HG02759 (cell line): Measurements from ENCODE around the gene MYO18B.

Experiments used
- ATAC-seq: cut with Tn5 transposase; IDR thresholded peaks from one replicate; pipeline ENCODE4 v1.9.1; 2021; ENCODE audit warnings: mild to moderate bottlenecking, moderate library complexity; ENCODE audit not compliant: unreplicated experiment

The MYO18B gene

DNA sequence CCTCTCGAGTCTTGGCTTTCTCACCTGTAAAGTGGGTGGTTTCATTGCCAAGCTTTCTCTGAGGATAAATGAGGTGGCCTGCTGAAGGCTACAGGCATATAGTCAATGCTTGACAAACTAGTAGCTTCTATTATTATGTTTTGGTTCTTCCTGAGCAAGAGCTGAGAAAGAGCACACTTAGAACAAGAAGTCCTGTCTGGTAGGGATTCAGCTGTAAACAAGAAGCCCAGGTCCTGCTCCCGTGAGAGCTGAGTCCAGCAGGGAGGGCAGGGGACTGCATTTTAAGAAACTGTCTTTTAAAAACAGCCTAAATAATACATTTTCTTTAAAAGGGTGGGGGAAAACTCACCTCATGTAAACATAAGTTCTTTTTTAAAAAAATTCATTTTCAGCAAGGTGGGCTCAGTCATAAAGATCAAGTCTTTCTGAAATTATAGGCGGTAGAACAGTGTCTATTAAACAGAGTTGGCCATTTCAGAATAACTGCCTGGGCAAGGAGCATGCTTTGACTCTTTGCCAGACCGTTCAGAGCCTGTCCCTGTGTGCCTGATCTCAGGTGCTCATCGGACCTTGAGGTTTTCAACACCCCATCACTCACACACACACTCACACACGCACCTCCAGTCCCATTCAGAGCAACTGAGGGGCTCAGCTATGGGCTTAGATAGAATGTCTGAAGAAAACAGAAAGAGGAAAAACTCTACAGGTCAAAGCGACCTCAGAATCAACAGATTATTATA lies 29.2 kb upstream of the MYO18B start:
- no peak for ATAC-seq

DNA sequence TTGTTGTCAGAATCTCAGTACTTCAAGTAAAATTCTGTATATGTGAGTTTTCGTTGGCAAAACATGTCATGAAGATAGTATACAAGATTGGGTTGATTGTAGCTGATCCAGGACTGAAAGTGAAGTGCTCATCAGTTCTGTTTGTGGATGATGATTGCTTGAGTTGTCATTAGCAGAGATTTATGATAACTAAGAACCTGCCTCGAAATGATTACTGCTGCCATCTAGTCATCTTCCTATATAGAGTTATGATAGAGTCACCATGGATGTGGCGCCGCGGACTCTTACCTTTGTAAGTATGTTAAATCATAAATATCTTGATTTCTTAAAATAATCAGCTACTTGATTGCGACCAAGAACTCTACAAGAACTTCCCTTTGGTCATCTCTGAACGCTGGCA lies 27.9 kb upstream of the MYO18B start:
- ATAC-seq: no peak

DNA sequence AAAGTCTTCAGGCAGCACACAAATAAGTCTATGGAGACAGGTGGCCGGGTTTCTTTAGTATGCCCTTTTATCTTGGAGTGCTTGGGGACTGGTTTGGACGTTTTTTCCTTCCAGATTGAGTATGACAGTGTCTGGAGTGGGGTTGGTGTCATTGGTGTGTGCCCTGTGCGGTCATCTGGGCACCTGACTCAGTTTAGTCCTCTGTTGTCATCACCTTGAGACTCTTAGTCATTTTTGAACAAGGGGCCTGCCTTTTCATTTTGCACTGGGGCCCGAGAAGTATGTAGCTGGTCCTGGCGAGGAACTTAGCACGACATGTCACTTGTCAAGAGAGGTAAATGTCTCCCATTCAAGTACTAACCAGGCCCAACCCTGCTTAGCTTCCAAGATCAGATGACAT lies 27.2 kb upstream of the MYO18B start:
- ATAC-seq: no peak

DNA sequence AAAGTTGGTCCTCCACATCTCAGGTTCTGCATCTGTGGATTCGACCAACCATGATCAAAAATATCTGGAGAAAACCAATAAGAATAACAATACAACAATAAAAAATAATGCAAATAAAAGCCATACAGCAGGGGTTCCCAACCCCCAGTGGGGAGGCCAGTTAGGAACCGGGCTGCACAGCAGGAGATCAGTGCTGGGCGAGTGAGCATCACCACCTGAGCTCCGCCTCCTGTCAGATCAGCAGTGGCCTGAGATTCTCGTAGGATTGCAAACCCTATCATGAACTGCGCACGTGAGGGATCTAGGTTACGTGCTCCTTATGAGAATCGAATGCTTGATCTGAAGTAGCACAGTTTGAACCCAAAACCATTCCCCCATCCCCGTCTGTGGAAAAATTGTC lies 25.4 kb upstream of the MYO18B start:
- ATAC-seq: no peak

DNA sequence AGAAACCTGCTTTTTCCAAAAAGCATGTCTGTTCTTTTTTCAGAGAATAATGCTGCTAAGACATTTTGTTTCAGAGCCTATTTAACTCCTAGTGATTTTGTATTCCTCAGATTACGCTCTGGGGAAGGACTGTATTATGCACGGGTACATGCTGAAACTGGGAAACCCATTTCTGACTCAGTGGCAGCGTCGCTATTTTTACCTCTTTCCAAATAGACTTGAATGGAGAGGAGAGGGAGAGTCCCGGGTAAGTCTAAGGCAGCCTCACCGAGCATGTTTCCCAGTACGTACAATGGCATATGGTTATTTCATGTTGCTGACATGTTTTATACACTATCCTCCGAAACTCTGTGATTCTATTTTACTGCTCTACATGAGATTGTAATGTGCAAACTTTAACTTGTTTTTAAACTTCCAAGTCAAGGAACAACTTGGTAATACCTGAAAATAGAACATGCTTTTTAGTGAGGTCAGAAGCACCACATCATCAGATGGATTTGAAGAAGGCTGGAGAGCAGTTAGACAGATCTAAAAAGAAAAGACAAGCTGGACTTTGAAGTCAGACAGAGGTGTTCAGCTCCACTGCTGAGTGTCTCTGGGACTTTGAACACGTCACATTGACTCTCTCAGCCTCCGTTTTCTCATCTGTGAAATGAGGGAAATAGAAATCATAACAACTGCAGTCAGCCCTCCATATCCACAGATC lies 23.7 kb upstream of the MYO18B start:
- no peak for ATAC-seq

DNA sequence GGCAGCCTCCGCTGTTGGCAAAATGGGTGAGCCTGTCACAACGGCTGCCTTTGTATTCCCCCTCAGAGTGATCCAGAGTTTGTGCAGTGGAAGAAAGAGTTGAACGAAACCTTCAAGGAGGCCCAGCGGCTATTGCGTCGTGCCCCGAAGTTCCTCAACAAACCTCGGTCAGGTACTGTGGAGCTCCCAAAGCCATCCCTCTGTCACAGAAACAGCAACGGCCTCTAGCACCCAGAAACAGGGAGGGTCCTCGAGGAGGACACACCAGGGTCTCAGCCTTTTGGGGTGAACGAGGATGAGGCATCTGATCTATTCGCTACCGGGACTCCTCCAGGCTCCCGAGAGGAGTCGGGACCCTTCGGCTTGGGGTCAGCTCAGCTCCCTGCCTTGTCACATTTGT lies 19.8 kb upstream of the MYO18B start:
- no peak for ATAC-seq

DNA sequence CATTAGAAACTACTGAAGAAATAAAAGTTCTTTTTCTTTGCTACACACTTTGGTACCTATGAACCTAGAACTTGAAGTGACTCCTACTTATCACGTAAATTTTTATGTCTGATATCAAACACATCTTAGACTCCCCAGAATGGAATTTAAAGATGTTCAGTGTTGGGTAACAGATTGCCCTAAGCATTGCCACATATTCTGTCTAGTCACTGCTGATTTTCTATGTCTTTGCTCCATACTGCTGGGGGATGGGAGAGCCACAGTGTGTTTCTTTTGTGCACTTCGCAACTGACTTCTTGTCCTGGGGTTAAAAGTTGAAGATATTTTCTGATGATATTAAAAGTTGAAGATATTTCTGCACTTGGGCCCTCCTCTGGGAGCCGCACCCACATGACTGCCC lies 19.4 kb upstream of the MYO18B start:
- ATAC-seq: no peak

DNA sequence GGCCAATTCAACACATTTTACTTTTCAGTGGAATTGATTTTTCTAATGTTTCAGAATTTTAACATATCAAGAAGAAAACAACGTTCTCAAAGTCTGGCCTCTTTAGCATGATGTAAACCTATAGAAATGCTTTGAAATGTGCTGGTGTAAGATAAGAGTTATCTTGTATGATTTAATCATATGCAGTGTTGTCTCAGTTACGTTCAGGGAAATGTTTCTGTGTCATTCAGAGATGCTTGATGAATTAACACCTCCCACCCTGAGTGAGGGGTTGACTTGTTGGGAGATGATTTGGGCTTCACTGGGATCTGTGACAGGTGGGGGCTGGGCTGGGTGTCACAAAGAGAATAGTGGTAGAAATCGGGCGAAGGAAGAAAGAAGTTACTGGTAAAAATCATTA lies 15.7 kb upstream of the MYO18B start:
- ATAC-seq: no peak

DNA sequence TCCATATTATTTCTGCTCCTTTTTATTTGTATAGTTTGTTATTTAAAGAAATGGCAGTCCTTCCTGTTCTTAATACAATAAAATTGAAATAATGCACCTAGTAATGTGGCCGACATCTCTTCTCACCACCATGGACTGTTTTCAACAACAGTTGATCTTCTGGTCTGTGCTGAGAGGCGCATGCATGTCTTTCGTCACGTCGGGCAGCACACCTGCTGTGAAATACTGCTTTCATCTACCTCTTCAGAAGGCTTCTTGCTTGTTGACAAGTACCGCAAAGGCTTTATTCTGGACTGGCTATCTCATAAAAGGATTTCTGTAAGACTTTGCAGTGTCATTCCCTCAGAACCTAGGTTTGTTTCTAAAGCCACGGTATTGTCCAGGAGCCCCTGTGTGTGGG lies 13.9 kb upstream of the MYO18B start:
- ATAC-seq: no peak

DNA sequence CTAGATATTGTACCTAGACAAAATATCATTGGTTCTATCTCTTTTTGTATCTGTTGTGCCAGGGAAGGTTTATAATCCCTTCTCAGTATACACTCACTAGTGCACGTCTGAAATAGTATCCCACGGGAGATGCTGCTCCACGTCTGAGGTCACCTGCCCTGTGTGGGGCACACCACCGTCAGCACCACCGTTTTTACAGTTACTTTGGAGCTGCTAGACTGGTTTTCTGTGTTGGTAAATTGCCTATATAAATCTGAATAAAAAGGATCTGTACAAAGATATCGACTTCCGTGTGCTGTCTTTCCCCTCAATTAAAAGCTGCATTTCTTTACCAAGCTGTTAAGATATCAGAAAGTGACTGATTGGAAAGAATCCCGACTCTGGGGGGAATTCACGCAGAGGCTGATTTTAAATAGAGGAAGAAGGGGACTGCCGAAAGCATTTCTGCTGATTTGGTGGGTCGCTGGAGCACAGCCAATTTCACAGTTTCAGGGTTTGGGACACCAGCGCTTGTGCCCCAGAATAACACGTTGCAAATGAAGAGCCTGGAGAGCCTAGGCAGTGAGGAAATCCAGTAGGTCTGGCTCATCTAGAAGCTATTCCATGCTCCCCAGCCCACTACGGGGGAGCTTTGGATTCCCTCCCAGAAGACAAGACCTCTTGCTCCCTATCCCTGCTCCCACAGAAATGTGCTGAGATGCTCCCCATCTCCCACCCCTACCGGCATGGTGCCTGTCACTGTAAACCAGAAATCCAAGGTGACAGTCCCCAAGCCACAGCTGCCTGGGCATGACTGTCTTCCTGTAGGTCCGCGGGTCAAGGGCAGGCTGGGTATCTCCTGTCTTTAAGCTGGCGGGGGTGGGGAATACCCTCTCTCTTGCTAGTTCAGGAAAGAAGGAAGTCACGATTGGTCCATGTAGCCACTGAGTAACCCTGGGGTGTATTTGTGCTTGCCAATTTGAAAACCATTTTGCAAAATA lies 12.7 kb upstream of the MYO18B start:
- ATAC-seq: no peak

DNA sequence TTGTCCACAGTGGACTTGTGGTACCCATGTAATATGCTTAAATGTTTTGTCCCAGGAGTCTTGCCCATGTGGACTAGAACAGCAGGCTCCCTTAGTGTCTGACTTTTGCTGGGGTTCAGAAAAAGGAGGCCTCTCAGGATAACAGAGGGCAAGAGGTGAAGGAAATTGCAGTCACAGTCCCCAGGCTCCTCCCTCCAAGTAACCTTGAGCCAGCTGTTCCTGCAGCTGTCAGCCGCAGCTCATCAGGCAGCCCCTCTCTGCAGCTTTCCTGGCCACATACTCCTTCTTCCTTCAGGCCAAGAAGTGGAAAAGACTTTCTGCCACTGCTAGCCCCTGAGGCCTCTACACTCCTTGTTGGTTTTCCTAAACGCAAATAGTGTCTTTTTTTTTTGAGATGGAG lies 6.3 kb upstream of the MYO18B start:
- ATAC-seq: no peak

DNA sequence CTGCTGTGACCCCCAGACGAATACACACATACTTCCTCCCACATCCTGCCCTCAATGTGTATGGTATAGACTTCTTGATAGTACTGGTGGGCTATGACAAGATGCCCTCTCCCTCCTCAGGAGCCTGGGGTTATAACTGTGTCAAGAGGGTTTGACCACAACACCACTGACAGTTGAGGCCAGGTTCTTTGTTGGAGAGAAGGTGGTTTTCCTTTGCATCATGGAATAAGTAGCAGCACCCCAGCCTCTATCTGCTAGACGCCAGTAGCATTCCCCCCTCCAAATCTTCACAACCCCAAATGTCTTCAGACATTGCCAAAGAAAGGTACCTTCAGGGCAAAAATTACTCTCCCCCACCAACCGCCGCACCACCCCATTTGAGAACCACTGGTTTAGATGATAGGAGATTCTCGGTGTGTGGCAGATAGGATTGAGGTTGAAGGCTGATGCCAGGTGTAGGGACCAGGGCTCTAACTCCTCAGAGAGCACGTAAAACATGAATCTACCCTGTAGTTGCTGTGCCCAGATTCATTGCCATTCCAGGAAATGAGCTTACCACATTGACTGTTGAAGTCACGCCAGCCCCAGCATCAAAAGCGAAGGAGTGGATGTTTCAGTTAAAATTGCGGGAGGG lies 5.5 kb upstream of the MYO18B start:
- ATAC-seq: no peak

DNA sequence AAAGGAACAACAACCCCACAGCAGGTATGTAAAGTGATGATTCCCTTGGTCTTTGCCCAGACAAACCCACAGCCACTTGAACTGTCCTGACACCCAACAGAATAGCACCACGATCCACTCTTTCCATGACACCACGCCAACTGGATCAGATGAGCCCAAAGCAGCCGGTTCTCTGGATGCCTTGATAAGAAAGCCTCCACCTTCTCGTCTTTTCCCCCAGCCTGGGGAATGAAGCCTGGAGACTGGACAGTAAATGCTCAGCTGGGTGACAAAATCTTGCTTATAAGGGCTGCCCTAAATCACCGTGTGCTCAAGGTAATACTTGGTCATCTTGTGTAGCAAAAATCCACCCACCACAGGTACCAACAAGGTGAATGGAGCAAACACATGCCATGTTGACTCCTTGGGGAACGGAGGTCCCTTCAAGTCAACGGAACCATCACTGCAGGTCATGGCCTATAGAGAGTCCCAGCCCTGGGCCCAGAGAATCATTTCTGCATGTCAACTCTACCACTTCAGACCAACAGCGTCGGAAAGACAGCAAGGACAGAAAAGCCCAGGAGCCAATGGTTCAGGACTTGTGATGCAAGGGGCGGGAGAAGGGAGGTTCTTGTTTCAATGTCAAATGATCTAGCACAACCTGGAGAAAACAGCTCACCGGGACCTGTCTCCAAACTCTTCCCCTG lies 2.2 kb upstream of the MYO18B start:
- ATAC-seq: no peak

DNA sequence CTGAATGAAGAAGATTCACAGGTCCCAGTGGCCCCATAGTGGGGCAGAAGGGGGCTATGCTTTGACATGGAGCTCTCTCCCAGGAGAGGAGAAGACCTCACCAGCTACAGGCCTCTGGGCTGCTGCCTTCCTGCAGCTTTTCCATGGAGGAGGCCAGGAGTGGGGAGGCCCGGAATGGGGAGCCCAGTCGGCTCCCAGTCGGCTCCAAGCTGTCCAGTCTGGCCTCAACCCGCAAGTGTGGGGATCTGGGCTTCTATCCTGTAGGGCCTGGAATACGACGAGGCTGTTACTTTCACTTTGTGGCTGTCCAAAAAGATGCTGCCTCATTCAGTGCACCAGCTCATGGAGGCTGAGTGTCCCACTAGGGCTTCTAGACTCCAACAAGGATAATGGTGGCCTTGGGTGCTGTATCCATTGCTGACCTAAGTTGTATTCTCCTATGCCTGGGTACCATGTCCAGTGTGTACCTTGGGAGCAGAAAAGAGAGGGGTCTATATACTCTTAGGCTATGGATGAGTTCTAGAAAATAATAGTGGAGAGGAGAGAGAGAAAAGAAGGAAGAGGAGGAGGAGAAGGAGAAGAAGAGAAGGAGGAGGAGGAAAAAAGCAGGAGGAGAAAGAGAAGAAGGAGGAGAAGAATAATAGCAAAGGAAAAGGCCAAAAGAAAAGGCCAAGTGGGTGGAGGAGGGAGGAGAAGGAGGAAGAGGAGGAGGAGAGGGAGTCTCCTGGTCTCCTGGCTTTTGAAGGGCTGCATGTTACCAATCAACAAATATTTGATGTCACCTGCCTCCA lies 1.1 kb downstream of the MYO18B start:
- no peak for ATAC-seq

DNA sequence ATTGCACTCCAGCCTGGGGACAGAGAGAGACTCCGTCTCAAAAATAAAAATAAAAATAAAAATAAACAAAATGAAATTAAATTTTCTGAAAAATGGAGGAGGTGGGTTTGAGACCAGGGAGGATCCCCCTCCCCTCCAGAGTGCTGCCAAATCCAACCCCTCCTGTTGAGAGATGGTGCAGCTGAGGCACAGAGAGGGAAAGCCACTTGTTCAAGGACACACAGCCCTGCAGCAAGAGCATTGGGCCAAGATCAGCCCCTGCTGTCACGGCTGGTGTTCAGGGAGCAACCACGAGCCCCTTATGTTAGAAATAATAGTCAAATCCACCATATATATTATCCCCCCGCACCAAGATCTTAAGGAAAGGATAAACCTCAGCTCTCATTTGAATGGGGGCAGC lies 2.7 kb downstream of the MYO18B start:
- ATAC-seq: no peak

DNA sequence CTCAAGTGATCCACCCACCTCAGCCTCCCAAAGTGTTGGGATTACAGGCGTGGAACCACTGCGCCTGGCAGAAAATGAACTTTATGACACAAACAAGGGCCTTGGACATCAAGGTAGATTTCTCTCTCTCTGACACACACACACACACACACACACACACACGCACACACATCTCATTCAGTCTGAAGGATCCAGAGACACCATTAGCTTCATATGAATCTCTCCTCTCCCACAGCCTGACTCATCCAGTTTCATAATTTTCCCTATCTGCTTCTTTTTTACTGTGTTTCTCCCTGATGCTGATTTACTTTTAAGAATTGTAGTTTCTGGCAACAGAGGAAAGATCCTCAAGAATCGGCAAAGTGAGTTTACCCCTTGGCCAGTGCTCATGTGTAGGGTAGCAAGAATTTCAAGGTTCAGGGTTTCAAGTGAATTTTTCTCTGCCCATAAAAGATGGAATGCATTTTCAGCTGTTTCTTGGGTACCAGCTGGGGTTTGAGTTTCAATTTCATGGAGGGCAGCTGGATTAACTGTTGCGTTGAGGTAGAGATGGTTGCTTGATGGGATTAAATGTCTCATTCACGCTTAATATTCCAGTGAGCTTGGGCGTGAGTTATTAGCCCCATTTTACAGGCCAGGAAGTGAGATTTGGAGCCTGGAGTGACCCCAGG lies 3.5 kb downstream of the MYO18B start:
- no peak for ATAC-seq

DNA sequence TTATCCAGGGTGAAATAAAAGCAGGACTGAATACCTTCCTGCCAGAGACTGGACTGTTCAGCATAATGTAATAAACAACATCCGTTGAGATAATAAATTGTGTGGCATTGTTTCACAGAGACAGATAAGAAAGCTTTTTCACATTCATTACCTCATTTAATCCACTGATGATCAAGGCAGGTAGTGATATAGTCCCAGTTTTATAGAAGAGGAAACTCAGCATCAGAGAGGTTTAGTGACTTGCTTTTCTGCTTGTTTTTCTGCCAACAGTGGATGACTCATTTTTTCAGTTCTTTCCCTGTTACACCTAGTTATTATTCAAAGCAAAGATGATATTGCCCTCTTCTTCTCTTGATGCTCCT lies 4.0 kb downstream of the MYO18B start:
- ATAC-seq: no peak

DNA sequence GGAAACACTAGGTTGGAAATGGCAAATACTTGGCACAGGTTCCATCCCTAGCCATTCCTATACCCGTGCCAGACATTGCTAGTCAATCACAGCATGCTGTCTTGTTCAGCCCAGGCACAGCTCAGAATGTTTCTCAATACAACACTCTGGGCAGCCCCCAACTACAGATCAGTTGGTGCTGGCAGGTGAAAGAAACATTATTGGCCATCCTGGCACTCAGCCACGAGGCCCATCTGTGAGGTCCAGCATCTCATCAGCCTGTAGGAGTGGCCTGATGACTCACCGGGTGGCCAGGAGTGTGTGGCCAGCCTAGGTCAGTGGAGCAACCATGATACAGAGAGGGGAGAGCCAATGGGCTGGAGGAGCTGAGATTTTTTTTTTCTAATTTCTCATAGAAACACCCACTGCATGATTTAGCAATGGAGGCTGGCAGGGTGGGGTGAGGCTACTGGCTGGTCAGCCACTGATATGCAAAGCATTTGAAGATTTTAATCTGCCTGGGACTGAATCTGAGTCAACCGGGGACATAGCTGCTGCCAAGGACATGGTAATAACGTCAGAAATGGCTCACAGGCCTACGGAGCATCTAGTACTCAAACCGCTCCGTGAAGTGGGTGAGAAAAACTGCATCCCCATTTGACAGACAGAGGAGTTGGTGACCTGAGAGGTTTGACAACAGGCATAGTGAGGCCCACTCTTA lies 5.4 kb downstream of the MYO18B start:
- no peak for ATAC-seq

DNA sequence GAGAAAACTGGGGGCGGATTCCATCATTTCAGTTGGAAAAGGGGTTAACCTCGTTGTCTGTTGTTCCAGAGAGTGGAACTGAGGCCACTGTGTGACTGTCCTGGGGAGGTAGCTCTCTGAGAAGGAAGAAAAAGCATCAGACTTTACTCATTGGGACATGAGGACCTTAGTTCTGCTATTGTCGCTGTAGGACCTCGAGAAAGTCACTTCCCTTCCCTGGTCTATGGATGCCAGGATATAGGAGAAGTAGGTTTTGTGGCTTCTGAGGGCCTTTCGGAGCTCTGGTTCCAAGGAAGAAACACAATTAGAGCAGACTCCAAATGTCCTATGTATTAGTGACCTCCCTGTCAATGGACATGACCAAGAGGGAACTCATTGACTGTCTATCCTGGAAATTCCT lies 6.2 kb downstream of the MYO18B start:
- no peak for ATAC-seq
